HepG2 (cell line): ENCODE results near the gene WEE1. TPM values are rescaled to one million over a fixed set of nuclear protein-coding genes. Genes with fewer than 3 reads are reported as not detected.

Experiments
- EED ChIP-seq: sonication (generic); formaldehyde crosslinking; IDR thresholded peaks from 2 replicates; pipeline ENCODE4 v1.5.0; 2020; ENCODE audit warnings: mild to moderate bottlenecking, missing genetic modification reagents
- GMEB2 ChIP-seq: IDR thresholded peaks from 2 replicates; pipeline ENCODE4 v1.6.1; 2016; ENCODE audit warnings: missing biosample characterization, missing genetic modification reagents, low read depth
- ISL2 ChIP-seq: sonication (generic); formaldehyde crosslinking; IDR thresholded peaks from 2 replicates; pipeline ENCODE4 v1.5.0; 2020; ENCODE audit warnings: missing genetic modification reagents
- KDM3A ChIP-seq: IDR thresholded peaks from 2 replicates; pipeline ENCODE4 v1.6.1; 2018; ENCODE audit warnings: low read depth, missing compliant biosample characterization
- POLR2AphosphoS5 ChIP-seq: IDR thresholded peaks from 2 replicates; pipeline ENCODE4 v1.6.1; 2012; ENCODE audit warnings: low read depth, low read length
- RXRA ChIP-seq: sonication (generic); formaldehyde crosslinking; IDR thresholded peaks from 2 replicates; pipeline ENCODE4 v1.5.1; 2020; ENCODE audit warnings: missing genetic modification reagents
- YEATS2 ChIP-seq: sonication (generic); formaldehyde crosslinking; IDR thresholded peaks from 2 replicates; pipeline ENCODE4 v1.4.0; 2020; ENCODE audit warnings: missing genetic modification reagents, borderline replicate concordance
- ZNF468 ChIP-seq: sonication (generic); formaldehyde crosslinking; IDR thresholded peaks from 2 replicates; pipeline ENCODE4 v1.8.0; 2022; ENCODE audit warnings: mild to moderate bottlenecking, moderate library complexity, missing genetic modification reagents
- ZNF562 ChIP-seq: sonication (generic); formaldehyde crosslinking; IDR thresholded peaks from 2 replicates; pipeline ENCODE4 v1.8.0; 2022; ENCODE audit warnings: missing genetic modification reagents, borderline replicate concordance
- ZNF564 ChIP-seq: sonication (generic); formaldehyde crosslinking; IDR thresholded peaks from 2 replicates; pipeline ENCODE4 v1.8.1; 2023; ENCODE audit warnings: mild to moderate bottlenecking, missing genetic modification reagents
- ZNF782 ChIP-seq: sonication (generic); formaldehyde crosslinking; IDR thresholded peaks from 2 replicates; pipeline ENCODE4 v1.4.0; 2020; ENCODE audit warnings: missing genetic modification reagents, mild to moderate bottlenecking, borderline replicate concordance
- polyA plus RNA-seq, 8 experiments: library from polyadenylated mRNA; depleted of rRNA in 3 of 8; stranded (reverse) in 7 of 8; unstranded in 1 of 8; fragments of >200 nt; fragmentation: Illumina TruSeq in 4 of 8; extraction: Trizol in 4 of 8; gene quantifications; 2 replicates each; pipeline versions ENCODE4 v1.2.1 to v1.2.3, GENCODE V29; 2011 to 2016; ENCODE audit warnings: low read depth in 4 of 8, missing spikeins in 1 of 8, mixed read lengths in 1 of 8; ENCODE audit not compliant: insufficient read depth in 1 of 8
- total RNA-seq, 5 experiments: library from RNA; depleted of rRNA; stranded (reverse); fragments of >200 nt; fragmentation: Illumina TruSeq; extraction: Trizol; gene quantifications; 2 replicates each; pipeline ENCODE4 v1.2.3, GENCODE V29; 2016; ENCODE audit warnings: low read depth in 1 of 5
- TF ChIP-seq, protein P1 (sequence below), 2 experiments: fragments of 450-650 bp in 1 of 2; sonication (generic) in 1 of 2; formaldehyde crosslinking in 1 of 2; IDR thresholded peaks; 2 replicates each; pipeline versions ENCODE4 v1.6.1 to v1.8.0; 2016 to 2022; ENCODE audit warnings: antibody characterized with exemption in 1 of 2, mild to moderate bottlenecking in 1 of 2, missing genetic modification reagents in 1 of 2
- TF ChIP-seq, protein P2 (sequence below): sonication (generic); formaldehyde crosslinking; IDR thresholded peaks from 2 replicates; pipeline ENCODE4 v1.5.1; 2020; ENCODE audit warnings: missing genetic modification reagents, mild to moderate bottlenecking, borderline replicate concordance

WEE1 gene
- total and polyA plus RNA-seq, 2 of the 13 experiments (the other 11 are each of a cell fraction or from before 2014, with no cell fraction given) = 31.4 to 63.7 TPM

GRCh38 chr11:9606809-9607510 lies 33.5 kb downstream of the WEE1 start (continued):
- TF ChIP-seq RXRA (CRISPR knock-in tag) (no peak), EED (CRISPR knock-in tag) (0 out of 2 replicates have a peak, but pooled peaks have one; percentile 30), GMEB2 (no peak), ISL2 (CRISPR knock-in tag) (no peak), ZNF562 (CRISPR knock-in tag) (no peak), ZNF564 (CRISPR knock-in tag) (no peak), ZNF782 (peak; percentile 69; the same call in 1 of the 2 replicates), KDM3A (CRISPR knock-in tag) (no peak), POLR2AphosphoS5 (no peak), YEATS2 (CRISPR knock-in tag) (no peak), ZNF468 (no peak)
- TF ChIP-seq, protein P1, sequence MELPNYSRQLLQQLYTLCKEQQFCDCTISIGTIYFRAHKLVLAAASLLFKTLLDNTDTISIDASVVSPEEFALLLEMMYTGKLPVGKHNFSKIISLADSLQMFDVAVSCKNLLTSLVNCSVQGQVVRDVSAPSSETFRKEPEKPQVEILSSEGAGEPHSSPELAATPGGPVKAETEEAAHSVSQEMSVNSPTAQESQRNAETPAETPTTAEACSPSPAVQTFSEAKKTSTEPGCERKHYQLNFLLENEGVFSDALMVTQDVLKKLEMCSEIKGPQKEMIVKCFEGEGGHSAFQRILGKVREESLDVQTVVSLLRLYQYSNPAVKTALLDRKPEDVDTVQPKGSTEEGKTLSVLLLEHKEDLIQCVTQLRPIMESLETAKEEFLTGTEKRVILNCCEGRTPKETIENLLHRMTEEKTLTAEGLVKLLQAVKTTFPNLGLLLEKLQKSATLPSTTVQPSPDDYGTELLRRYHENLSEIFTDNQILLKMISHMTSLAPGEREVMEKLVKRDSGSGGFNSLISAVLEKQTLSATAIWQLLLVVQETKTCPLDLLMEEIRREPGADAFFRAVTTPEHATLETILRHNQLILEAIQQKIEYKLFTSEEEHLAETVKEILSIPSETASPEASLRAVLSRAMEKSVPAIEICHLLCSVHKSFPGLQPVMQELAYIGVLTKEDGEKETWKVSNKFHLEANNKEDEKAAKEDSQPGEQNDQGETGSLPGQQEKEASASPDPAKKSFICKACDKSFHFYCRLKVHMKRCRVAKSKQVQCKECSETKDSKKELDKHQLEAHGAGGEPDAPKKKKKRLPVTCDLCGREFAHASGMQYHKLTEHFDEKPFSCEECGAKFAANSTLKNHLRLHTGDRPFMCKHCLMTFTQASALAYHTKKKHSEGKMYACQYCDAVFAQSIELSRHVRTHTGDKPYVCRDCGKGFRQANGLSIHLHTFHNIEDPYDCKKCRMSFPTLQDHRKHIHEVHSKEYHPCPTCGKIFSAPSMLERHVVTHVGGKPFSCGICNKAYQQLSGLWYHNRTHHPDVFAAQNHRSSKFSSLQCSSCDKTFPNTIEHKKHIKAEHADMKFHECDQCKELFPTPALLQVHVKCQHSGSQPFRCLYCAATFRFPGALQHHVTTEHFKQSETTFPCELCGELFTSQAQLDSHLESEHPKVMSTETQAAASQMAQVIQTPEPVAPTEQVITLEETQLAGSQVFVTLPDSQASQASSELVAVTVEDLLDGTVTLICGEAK (IDR thresholded peaks at IDR 0.05) = no peak
- TF ChIP-seq, protein P1 (CRISPR knock-in tag; IDR thresholded peaks at IDR 0.05) = no peak
- TF ChIP-seq, protein P2, sequence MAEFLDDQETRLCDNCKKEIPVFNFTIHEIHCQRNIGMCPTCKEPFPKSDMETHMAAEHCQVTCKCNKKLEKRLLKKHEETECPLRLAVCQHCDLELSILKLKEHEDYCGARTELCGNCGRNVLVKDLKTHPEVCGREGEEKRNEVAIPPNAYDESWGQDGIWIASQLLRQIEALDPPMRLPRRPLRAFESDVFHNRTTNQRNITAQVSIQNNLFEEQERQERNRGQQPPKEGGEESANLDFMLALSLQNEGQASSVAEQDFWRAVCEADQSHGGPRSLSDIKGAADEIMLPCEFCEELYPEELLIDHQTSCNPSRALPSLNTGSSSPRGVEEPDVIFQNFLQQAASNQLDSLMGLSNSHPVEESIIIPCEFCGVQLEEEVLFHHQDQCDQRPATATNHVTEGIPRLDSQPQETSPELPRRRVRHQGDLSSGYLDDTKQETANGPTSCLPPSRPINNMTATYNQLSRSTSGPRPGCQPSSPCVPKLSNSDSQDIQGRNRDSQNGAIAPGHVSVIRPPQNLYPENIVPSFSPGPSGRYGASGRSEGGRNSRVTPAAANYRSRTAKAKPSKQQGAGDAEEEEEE (CRISPR knock-in tag) = no peak
